ENCODE data around the gene MCC. TPM values are rescaled to one million over a fixed set of nuclear protein-coding genes. Genes with fewer than 3 reads are reported as not detected.

MCC gene
- total and polyA plus RNA-seq, 4 donors, result 4.5 to 20.0 (median 9.7) TPM

- intact Hi-C loops (cut with DNase I), result no loop called here
- no peak for ATAC-seq (ENCODE audit: low FRiP score)
Measured at GRCh38 chr5:113219695-113220094, 268.6 kb downstream of the MCC start.

GRCh38 chr5:113218906-113219517 is 269.2 kb downstream of the MCC start:
- 86 to 87% methylated on average over 7 of the region's 7 CpGs for WGBS, 2 donors
- intact Hi-C loops (cut with DNase I), result no loop called here
- H3K27me3 ChIP-seq (ENCODE audit: control insufficient read depth in 1 of 2, insufficient read depth in 2 of 2, low read length in 1 of 2), result no peaks in the 10 kb centered on the region
- H3K9me3 ChIP-seq (ENCODE audit: control insufficient read depth, low read length), result peaks cover 1% of the 10 kb centered on the region
- H3K4me3 ChIP-seq (ENCODE audit: low read length in 2 of 2), result no peak overlapping the region
- H3K27ac ChIP-seq (ENCODE audit: low read depth in 1 of 2, low read length in 2 of 2), result no peak overlapping the region
- H3K36me3 ChIP-seq (ENCODE audit: control insufficient read depth in 1 of 2, insufficient read depth in 2 of 2, low read length in 1 of 2), result no peaks in the 10 kb centered on the region
- ATAC-seq (ENCODE audit: low FRiP score) (no peak), DNase-seq (no peak)
- H3K4me1 ChIP-seq (ENCODE audit: control insufficient read depth in 1 of 2, insufficient read depth in 2 of 2, low read length in 2 of 2), result no peaks in the 10 kb centered on the region

More at GRCh38 chr5:113219695-113220094, 268.6 kb downstream of the MCC start:
- H3K36me3 ChIP-seq (ENCODE audit: control insufficient read depth in 1 of 2, insufficient read depth in 2 of 2, low read length in 1 of 2), result no peaks in the 10 kb centered on the region
- DNase-seq, result no peak
- H3K4me1 ChIP-seq (ENCODE audit: control insufficient read depth in 1 of 2, insufficient read depth in 2 of 2, low read length in 2 of 2), result no peaks in the 10 kb centered on the region
- no peak overlapping the region for H3K4me3 ChIP-seq (ENCODE audit: low read length in 2 of 2)
- WGBS, 2 donors, result 97 to 100% methylated on average over 2 of the region's 3 CpGs
- no peaks in the 10 kb centered on the region for H3K27me3 ChIP-seq (ENCODE audit: control insufficient read depth in 1 of 2, insufficient read depth in 2 of 2, low read length in 1 of 2)
- no peak overlapping the region for H3K27ac ChIP-seq (ENCODE audit: low read depth in 1 of 2, low read length in 2 of 2)
- peaks cover 1% of the 10 kb centered on the region for H3K9me3 ChIP-seq (ENCODE audit: control insufficient read depth, low read length)

- H3K36me3 ChIP-seq (ENCODE audit: control insufficient read depth in 1 of 2, insufficient read depth in 2 of 2, low read length in 1 of 2), result no peaks in the 10 kb centered on the region
- no peaks in the 10 kb centered on the region for H3K9me3 ChIP-seq (ENCODE audit: control insufficient read depth, low read length)
- DNase-seq (no peak), ATAC-seq (ENCODE audit: low FRiP score) (no peak)
- 83 to 88% methylated on average over 8 of the region's 8 CpGs for WGBS, 2 donors
- no peak overlapping the region for H3K4me3 ChIP-seq (ENCODE audit: low read length in 2 of 2)
- intact Hi-C loops (cut with DNase I), result no loop called here
- peaks cover 0 to 1% of the 10 kb centered on the region in 2 donors for H3K4me1 ChIP-seq (ENCODE audit: control insufficient read depth in 1 of 2, insufficient read depth in 2 of 2, low read length in 2 of 2)
- H3K27me3 ChIP-seq (ENCODE audit: control insufficient read depth in 1 of 2, insufficient read depth in 2 of 2, low read length in 1 of 2), result no peaks in the 10 kb centered on the region
- H3K27ac ChIP-seq (ENCODE audit: low read depth in 1 of 2, low read length in 2 of 2), result no peak overlapping the region
Measured at GRCh38 chr5:113218200-113218599, 270.1 kb downstream of the MCC start.

GRCh38 chr5:113217619-113218184 is 270.6 kb downstream of the MCC start:
- DNase-seq (no peak), ATAC-seq (ENCODE audit: low FRiP score) (no peak)
- WGBS, 2 donors, result 87 to 91% methylated on average over 9 of the region's 9 CpGs
- Histone ChIP-seq H3K27me3 (ENCODE audit: control insufficient read depth in 1 of 2, insufficient read depth in 2 of 2, low read length in 1 of 2) (no peaks in the 10 kb centered on the region), H3K27ac (ENCODE audit: low read depth in 1 of 2, low read length in 2 of 2) (no peak overlapping the region), H3K4me3 (ENCODE audit: low read length in 2 of 2) (no peak overlapping the region), H3K36me3 (ENCODE audit: control insufficient read depth in 1 of 2, insufficient read depth in 2 of 2, low read length in 1 of 2) (no peaks in the 10 kb centered on the region), H3K9me3 (ENCODE audit: control insufficient read depth, low read length) (no peaks in the 10 kb centered on the region), H3K4me1 (ENCODE audit: control insufficient read depth in 1 of 2, insufficient read depth in 2 of 2, low read length in 2 of 2) (peaks cover 0 to 2% of the 10 kb centered on the region in 2 donors)
- intact Hi-C loops (cut with DNase I), result no loop called here

GRCh38 chr5:113216545-113216944 is 271.7 kb downstream of the MCC start:
- 95 to 96% methylated on average over 3 of the region's 3 CpGs for WGBS, 2 donors
- no peak for ATAC-seq (ENCODE audit: low FRiP score)
- H3K27ac ChIP-seq (ENCODE audit: low read depth in 1 of 2, low read length in 2 of 2), result no peak overlapping the region
- H3K36me3 ChIP-seq (ENCODE audit: control insufficient read depth in 1 of 2, insufficient read depth in 2 of 2, low read length in 1 of 2), result no peaks in the 10 kb centered on the region
- DNase-seq, result no peak
- no peak overlapping the region for H3K4me3 ChIP-seq (ENCODE audit: low read length in 2 of 2)
- H3K9me3 ChIP-seq (ENCODE audit: control insufficient read depth, low read length), result no peaks in the 10 kb centered on the region
- no peaks in the 10 kb centered on the region for H3K27me3 ChIP-seq (ENCODE audit: control insufficient read depth in 1 of 2, insufficient read depth in 2 of 2, low read length in 1 of 2)
- peaks cover 0 to 2% of the 10 kb centered on the region in 2 donors for H3K4me1 ChIP-seq (ENCODE audit: control insufficient read depth in 1 of 2, insufficient read depth in 2 of 2, low read length in 2 of 2)
- intact Hi-C loops (cut with DNase I), result no loop called here

GRCh38 chr5:113215401-113216060 is 272.7 kb downstream of the MCC start:
- WGBS, 2 donors, result 94 to 95% methylated on average over 9 of the region's 9 CpGs
- intact Hi-C loops (cut with DNase I), result no loop called here
- no peak for ATAC-seq (ENCODE audit: low FRiP score)
- Histone ChIP-seq H3K27ac (ENCODE audit: low read depth in 1 of 2, low read length in 2 of 2) (no peak overlapping the region), H3K4me1 (ENCODE audit: control insufficient read depth in 1 of 2, insufficient read depth in 2 of 2, low read length in 2 of 2) (peaks cover 0 to 2% of the 10 kb centered on the region in 2 donors), H3K27me3 (ENCODE audit: control insufficient read depth in 1 of 2, insufficient read depth in 2 of 2, low read length in 1 of 2) (no peaks in the 10 kb centered on the region), H3K9me3 (ENCODE audit: control insufficient read depth, low read length) (no peaks in the 10 kb centered on the region), H3K36me3 (ENCODE audit: control insufficient read depth in 1 of 2, insufficient read depth in 2 of 2, low read length in 1 of 2) (no peaks in the 10 kb centered on the region), H3K4me3 (ENCODE audit: low read length in 2 of 2) (no peak overlapping the region)
- no peak for DNase-seq

GRCh38 chr5:113214606-113215323 is 273.5 kb downstream of the MCC start:
- 96 to 100% methylated on average over 1 of the region's 1 CpG for WGBS, 2 donors
- Histone ChIP-seq H3K9me3 (ENCODE audit: control insufficient read depth, low read length) (no peaks in the 10 kb centered on the region), H3K27ac (ENCODE audit: low read depth in 1 of 2, low read length in 2 of 2) (no peak overlapping the region), H3K4me3 (ENCODE audit: low read length in 2 of 2) (no peak overlapping the region), H3K36me3 (ENCODE audit: control insufficient read depth in 1 of 2, insufficient read depth in 2 of 2, low read length in 1 of 2) (no peaks in the 10 kb centered on the region), H3K4me1 (ENCODE audit: control insufficient read depth in 1 of 2, insufficient read depth in 2 of 2, low read length in 2 of 2) (peaks cover 0 to 2% of the 10 kb centered on the region in 2 donors), H3K27me3 (ENCODE audit: control insufficient read depth in 1 of 2, insufficient read depth in 2 of 2, low read length in 1 of 2) (no peaks in the 10 kb centered on the region)
- DNase-seq (no peak), ATAC-seq (ENCODE audit: low FRiP score) (no peak)
- intact Hi-C loops (cut with DNase I), result no loop called here

GRCh38 chr5:113213551-113214425 is 274.5 kb downstream of the MCC start:
- intact Hi-C loops (cut with DNase I), result no loop called here
- peaks cover 0 to 2% of the 10 kb centered on the region in 2 donors for H3K4me1 ChIP-seq (ENCODE audit: control insufficient read depth in 1 of 2, insufficient read depth in 2 of 2, low read length in 2 of 2)

More at GRCh38 chr5:113213551-113214425, 274.5 kb downstream of the MCC start:
- Histone ChIP-seq H3K27ac (ENCODE audit: low read depth in 1 of 2, low read length in 2 of 2) (no peak overlapping the region), H3K4me3 (ENCODE audit: low read length in 2 of 2) (no peak overlapping the region), H3K9me3 (ENCODE audit: control insufficient read depth, low read length) (no peaks in the 10 kb centered on the region), H3K36me3 (ENCODE audit: control insufficient read depth in 1 of 2, insufficient read depth in 2 of 2, low read length in 1 of 2) (no peaks in the 10 kb centered on the region), H3K27me3 (ENCODE audit: control insufficient read depth in 1 of 2, insufficient read depth in 2 of 2, low read length in 1 of 2) (no peaks in the 10 kb centered on the region)
- DNase-seq (no peak), ATAC-seq (ENCODE audit: low FRiP score) (no peak)
- WGBS, 2 donors, result 86 to 88% methylated on average over 14 of the region's 14 CpGs

All from aorta (tissue), 5 donors.